Right lobe of liver (tissue), 4 donors: ENCODE data around the gene BCDIN3D.

Source experiments
- POLR2A ChIP-seq: fragments of 450-650 bp; IDR thresholded peaks from one replicate; pipeline ENCODE4 v1.6.1; 2017; ENCODE audit warnings: antibody characterized with exemption, mild to moderate bottlenecking
- TF ChIP-seq, protein P1 (sequence below), 4 donors: fragments of 200-600 bp in 3 of 4; fragments of 450-650 bp in 1 of 4; IDR thresholded peaks; one replicate each; pipeline versions ENCODE4 v1.5.1 to v1.8.0; 2016 to 2022; ENCODE audit warnings: antibody characterized with exemption in 4 of 4, mild to moderate bottlenecking in 2 of 4
- donor health status: DM: no; HTN: no; CAD: no.
- donor health status: DM: no; HTN: no; CAD: no.
- donor health status: DM: no; HTN: yes; CAD: no.

DNA sequence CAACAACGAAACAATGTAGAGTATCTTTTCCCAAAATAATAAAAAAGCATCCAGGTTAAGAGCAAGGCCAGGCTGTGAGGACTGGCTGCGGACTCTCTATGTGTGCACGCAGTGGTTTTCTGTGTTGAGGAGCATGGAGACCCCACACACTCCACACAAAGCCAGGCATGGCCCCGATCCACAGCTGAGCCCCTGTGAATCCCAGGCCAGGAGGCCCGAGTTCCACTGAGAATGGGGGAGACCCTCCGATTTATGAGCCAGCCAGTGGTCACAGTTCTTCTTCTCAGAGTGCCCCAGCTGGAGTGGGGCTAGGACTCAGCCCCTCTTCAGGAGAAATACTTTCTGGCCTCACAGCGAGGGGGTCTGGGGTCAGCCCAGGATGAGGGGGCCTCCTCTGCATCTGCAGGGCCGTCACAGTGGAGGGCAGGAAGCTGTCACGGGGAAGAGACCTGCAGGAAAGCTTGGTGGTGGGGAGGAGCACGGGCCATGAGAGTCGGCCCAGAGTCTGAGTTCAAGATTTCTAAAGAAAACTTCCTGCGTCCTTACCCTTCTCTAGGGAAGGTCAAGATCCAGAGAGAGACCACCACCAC lies 34.8 kb downstream of the BCDIN3D start:
- TF ChIP-seq, protein P1, sequence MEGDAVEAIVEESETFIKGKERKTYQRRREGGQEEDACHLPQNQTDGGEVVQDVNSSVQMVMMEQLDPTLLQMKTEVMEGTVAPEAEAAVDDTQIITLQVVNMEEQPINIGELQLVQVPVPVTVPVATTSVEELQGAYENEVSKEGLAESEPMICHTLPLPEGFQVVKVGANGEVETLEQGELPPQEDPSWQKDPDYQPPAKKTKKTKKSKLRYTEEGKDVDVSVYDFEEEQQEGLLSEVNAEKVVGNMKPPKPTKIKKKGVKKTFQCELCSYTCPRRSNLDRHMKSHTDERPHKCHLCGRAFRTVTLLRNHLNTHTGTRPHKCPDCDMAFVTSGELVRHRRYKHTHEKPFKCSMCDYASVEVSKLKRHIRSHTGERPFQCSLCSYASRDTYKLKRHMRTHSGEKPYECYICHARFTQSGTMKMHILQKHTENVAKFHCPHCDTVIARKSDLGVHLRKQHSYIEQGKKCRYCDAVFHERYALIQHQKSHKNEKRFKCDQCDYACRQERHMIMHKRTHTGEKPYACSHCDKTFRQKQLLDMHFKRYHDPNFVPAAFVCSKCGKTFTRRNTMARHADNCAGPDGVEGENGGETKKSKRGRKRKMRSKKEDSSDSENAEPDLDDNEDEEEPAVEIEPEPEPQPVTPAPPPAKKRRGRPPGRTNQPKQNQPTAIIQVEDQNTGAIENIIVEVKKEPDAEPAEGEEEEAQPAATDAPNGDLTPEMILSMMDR (IDR thresholded peaks at IDR 0.05) = no peak
- no peak for TF ChIP-seq POLR2A
